Adrenal gland (tissue), 5 donors: ENCODE results near the gene ADA.

ENCODE experiments used
- POLR2A ChIP-seq, 2 donors: fragments of 450-650 bp; IDR thresholded peaks; one replicate each; pipeline ENCODE4 v1.6.1; 2017; ENCODE audit warnings: antibody characterized with exemption in 2 of 2, mild to moderate bottlenecking in 2 of 2, moderate library complexity in 1 of 2
- TF ChIP-seq, protein P1 (sequence below), 6 experiments: fragments of 450-650 bp in 4 of 6; fragments of 200-600 bp in 2 of 6; sonication (generic) in 1 of 6; IDR thresholded peaks; 1 replicate in 5 of 6; 2 replicates in 1 of 6; pipeline versions ENCODE4 v1.5.1 to v1.8.0; 2016 to 2021; ENCODE audit warnings: antibody characterized with exemption in 6 of 6, mild to moderate bottlenecking in 2 of 6, moderate library complexity in 1 of 6
- donor health status: DM: no; HTN: no; CAD: no.

DNA sequence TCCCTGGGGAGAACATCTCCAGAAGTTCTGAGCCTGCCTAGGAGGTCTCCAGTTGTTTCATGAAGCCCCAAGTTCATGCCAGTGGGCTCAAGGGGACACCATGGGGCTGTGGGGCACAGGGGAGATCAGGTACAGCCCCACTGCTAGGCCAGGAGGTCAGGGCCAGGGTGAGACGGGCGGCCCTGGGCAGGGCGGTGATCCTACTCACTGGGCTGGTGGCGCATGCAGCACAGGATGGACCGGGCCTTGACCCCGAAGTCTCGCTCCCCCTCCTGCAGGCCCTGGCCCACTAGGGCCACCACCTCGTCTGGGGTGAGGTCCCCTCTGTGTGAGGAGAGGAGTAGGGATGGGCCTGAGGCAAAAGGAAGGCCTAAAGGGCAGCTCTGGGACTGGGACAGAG, 26.1 kb downstream of the ADA start:
- TF ChIP-seq, protein P1, sequence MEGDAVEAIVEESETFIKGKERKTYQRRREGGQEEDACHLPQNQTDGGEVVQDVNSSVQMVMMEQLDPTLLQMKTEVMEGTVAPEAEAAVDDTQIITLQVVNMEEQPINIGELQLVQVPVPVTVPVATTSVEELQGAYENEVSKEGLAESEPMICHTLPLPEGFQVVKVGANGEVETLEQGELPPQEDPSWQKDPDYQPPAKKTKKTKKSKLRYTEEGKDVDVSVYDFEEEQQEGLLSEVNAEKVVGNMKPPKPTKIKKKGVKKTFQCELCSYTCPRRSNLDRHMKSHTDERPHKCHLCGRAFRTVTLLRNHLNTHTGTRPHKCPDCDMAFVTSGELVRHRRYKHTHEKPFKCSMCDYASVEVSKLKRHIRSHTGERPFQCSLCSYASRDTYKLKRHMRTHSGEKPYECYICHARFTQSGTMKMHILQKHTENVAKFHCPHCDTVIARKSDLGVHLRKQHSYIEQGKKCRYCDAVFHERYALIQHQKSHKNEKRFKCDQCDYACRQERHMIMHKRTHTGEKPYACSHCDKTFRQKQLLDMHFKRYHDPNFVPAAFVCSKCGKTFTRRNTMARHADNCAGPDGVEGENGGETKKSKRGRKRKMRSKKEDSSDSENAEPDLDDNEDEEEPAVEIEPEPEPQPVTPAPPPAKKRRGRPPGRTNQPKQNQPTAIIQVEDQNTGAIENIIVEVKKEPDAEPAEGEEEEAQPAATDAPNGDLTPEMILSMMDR (IDR thresholded peaks at IDR 0.05), result no peak
- TF ChIP-seq POLR2A (IDR thresholded peaks at IDR 0.05), result no peak
